Parathyroid adenoma (tissue), 2 donors: ENCODE data around the gene RNF144A.

ENCODE experiments used
- H2AFZ ChIP-seq: fragments of 300-600 bp; sonication (generic); one replicate; pipeline ENCODE4 v1.7.0; 2017; ENCODE audit warnings: antibody characterized with exemption, mild to moderate bottlenecking
- H3K27ac ChIP-seq: fragments of 300-600 bp; sonication (generic); one replicate; pipeline ENCODE4 v1.7.0; 2017
- H3K27me3 ChIP-seq: fragments of 300-600 bp; sonication (generic); one replicate; pipeline ENCODE4 v1.7.0; 2017; ENCODE audit warnings: low read length; ENCODE audit not compliant: control insufficient read depth, insufficient read depth
- H3K36me3 ChIP-seq: fragments of 300-600 bp; sonication (generic); one replicate; pipeline ENCODE4 v1.7.0; 2017; ENCODE audit warnings: low read length; ENCODE audit not compliant: control insufficient read depth, insufficient read depth
- H3K4me1 ChIP-seq: fragments of 300-600 bp; sonication (generic); one replicate; pipeline ENCODE4 v1.7.0; 2017; ENCODE audit warnings: control low read depth
- H3K4me2 ChIP-seq: fragments of 300-600 bp; sonication (generic); one replicate; pipeline ENCODE4 v1.7.0; 2017; ENCODE audit warnings: low read length
- H3K4me3 ChIP-seq: fragments of 300-600 bp; sonication (generic); one replicate; pipeline ENCODE4 v1.7.0; 2017; ENCODE audit warnings: low read depth, low read length
- H3K79me2 ChIP-seq: fragments of 300-600 bp; sonication (generic); one replicate; pipeline ENCODE4 v1.7.0; 2017; ENCODE audit warnings: control low read depth
- H3K9ac ChIP-seq: fragments of 300-600 bp; sonication (generic); one replicate; pipeline ENCODE4 v1.7.0; 2017; ENCODE audit warnings: mild to moderate bottlenecking
- H3K9me3 ChIP-seq: fragments of 300-600 bp; sonication (generic); one replicate; pipeline ENCODE4 v1.7.0; 2017; ENCODE audit warnings: low read length; ENCODE audit not compliant: control insufficient read depth
- TF ChIP-seq, protein P1 (sequence below): fragments of 300-600 bp; sonication (generic); IDR thresholded peaks from one replicate; pipeline ENCODE4 v1.7.0; 2017; ENCODE audit warnings: antibody characterized with exemption, mild to moderate bottlenecking
- donor health status: primary hyperparathyroidism.

RNF144A gene

DNA sequence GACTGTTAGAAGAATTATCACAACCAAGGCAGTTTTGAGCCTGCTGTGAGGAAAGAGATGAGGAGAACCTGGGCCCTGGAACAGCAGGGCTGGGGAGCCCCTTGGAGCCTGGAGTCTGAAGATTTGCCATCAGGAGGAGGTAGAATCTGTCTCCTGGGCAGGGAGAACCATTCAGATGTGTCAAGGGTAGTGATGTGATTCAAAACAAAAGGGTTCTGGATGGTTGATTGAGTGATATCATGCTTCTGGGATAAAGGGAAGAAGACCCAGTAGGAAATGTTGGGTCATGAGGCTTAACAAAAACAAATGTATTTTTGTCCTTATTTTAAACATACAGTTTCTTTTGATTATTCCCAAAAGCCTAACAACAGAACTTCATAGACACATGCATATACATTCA, 28.6 kb downstream of the RNF144A start:
- no peak overlapping the region for H3K9ac ChIP-seq
- H3K36me3 ChIP-seq: no peaks in the 10 kb centered on the region
- no peak overlapping the region for H3K27ac ChIP-seq
- no peaks in the 10 kb centered on the region for H3K4me1 ChIP-seq
- no peaks in the 10 kb centered on the region for H3K9me3 ChIP-seq
- TF ChIP-seq, protein P1, sequence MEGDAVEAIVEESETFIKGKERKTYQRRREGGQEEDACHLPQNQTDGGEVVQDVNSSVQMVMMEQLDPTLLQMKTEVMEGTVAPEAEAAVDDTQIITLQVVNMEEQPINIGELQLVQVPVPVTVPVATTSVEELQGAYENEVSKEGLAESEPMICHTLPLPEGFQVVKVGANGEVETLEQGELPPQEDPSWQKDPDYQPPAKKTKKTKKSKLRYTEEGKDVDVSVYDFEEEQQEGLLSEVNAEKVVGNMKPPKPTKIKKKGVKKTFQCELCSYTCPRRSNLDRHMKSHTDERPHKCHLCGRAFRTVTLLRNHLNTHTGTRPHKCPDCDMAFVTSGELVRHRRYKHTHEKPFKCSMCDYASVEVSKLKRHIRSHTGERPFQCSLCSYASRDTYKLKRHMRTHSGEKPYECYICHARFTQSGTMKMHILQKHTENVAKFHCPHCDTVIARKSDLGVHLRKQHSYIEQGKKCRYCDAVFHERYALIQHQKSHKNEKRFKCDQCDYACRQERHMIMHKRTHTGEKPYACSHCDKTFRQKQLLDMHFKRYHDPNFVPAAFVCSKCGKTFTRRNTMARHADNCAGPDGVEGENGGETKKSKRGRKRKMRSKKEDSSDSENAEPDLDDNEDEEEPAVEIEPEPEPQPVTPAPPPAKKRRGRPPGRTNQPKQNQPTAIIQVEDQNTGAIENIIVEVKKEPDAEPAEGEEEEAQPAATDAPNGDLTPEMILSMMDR: no peak
- no peak overlapping the region for H2AFZ ChIP-seq
- H3K4me3 ChIP-seq: no peak overlapping the region
- peaks cover 14% of the 10 kb centered on the region for H3K79me2 ChIP-seq
- H3K27me3 ChIP-seq: no peaks in the 10 kb centered on the region
- no peak overlapping the region for H3K4me2 ChIP-seq

DNA sequence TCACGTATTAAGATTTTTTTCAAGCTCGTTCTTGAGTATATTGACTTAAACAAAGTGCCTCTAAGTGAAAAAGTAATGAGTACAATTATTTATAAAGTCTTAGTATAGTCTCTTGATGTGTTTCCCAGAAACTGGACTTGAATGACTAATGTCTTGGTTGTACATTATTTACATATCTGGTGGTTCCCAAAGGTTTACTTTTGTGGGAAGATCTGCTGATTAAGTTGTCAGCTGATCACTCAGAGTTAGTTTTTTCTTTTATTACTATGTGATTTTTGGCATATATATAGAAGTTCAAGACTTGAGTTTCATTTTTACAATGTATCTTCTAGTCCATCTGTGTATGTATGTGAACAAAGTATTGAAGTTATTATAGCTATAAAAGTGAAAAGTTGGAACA, 29.5 kb downstream of the RNF144A start:
- TF ChIP-seq, protein P1: no peak
- H3K36me3 ChIP-seq: no peaks in the 10 kb centered on the region
- no peak overlapping the region for H3K4me3 ChIP-seq
- no peaks in the 10 kb centered on the region for H3K9me3 ChIP-seq
- H3K4me2 ChIP-seq: no peak overlapping the region
- H3K9ac ChIP-seq: no peak overlapping the region
- no peak overlapping the region for H3K27ac ChIP-seq
- H3K4me1 ChIP-seq: no peaks in the 10 kb centered on the region
- H3K79me2 ChIP-seq: peaks cover 7% of the 10 kb centered on the region
- H2AFZ ChIP-seq: no peak overlapping the region
- H3K27me3 ChIP-seq: no peaks in the 10 kb centered on the region

DNA sequence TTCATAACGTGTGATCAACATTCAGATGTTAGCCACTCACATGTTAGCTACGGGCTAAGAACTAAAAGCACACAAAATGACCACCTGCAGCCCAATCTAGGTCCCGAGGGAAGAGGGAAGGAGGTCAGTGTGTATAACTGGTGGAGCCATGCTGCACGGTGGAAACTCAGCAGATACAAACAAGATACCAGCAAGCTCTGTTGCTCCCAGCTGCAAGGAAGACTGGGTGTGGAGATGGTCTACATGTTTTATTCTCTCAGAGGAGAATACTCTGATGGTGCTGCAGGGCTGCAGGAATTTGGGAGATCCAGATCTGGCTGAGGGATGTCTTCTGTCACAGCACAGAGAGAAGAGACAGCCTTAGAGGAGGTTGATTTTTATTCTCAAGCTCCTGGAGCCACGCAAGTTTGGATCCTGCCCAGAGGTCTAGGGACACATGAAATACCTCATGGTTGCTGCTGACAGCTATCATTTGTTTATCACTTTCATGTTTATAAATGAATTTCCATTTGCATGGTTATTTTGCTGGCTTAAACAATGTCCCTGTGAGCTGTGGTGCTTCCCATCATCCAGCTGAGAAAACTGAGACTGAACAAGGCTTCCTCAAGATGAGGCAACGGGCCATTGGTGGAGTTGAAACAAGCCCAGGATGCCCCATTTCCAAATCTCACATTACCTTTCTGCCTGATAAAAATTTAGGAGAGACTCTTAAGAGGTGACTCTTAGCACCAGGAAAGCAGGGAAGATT, 30.9 kb downstream of the RNF144A start:
- no peak overlapping the region for H3K4me3 ChIP-seq
- H3K9ac ChIP-seq: no peak overlapping the region
- no peak overlapping the region for H3K27ac ChIP-seq
- H2AFZ ChIP-seq: no peak overlapping the region
- no peaks in the 10 kb centered on the region for H3K27me3 ChIP-seq
- H3K36me3 ChIP-seq: no peaks in the 10 kb centered on the region
- H3K4me1 ChIP-seq: no peaks in the 10 kb centered on the region
- no peaks in the 10 kb centered on the region for H3K9me3 ChIP-seq
- no peaks in the 10 kb centered on the region for H3K79me2 ChIP-seq
- TF ChIP-seq, protein P1: no peak
- H3K4me2 ChIP-seq: no peak overlapping the region

DNA sequence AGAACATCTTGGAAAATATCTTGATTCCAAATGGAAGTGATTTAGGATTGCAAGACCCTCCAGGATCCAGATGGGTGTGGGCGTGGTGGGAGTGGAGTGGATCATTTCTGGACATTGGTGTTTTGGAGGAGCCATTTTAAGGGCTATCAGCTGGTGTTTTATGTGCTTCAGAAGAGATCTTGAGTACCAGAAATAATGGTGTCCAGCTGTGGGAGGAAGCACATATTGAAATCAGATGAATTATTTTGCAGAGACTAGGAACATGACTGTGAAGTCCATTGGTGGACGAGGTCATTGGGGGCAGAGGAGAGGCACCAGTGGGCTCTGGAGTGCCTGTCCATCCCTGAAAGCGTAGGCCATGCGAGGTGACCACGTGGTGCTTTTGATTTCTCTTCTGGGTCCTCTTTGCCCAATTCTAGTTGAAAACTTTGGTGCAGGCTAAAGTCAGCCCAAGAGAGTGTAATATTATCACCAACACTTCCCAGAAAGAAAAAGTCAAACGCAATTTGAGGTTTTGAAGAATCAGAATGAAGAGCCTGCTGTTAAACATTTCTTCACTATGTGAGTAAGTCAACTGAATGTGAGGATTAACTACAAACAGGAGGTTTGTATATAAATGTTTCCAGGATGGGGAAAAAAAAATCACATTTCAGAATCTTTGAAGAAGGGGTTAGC, 31.6 kb downstream of the RNF144A start:
- TF ChIP-seq, protein P1: no peak
- Histone ChIP-seq H3K27ac (no peak overlapping the region), H3K9ac (no peak overlapping the region)

DNA sequence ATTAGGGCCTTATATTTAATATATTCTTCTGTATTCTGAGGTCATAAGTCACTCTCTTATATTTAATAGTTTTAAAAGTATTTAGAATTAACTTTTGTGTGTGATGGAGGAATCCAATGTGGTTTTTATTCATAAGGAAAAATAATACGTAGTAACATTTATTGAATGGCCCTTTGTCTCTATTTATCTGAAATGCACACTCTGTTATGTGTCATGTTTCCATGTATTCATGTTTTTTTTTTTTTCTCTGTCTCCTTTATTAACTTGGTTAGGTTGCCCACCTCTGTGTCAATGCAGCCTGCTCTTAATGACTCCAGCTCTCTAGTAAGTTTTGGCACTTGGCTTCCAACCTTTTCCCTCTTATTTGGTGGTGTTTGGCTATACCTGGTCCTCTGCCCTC, 33.8 kb downstream of the RNF144A start:
- TF ChIP-seq, protein P1: no peak
- H3K4me3 ChIP-seq: no peak overlapping the region

More for the DNA sequence above, 31.6 kb downstream of the RNF144A start:
- Histone ChIP-seq H3K4me3 (no peak overlapping the region), H3K9me3 (no peaks in the 10 kb centered on the region), H3K79me2 (no peaks in the 10 kb centered on the region), H3K36me3 (no peaks in the 10 kb centered on the region), H3K27me3 (no peaks in the 10 kb centered on the region), H3K4me1 (no peaks in the 10 kb centered on the region), H2AFZ (no peak overlapping the region), H3K4me2 (no peak overlapping the region)

More for the DNA sequence above, 33.8 kb downstream of the RNF144A start:
- Histone ChIP-seq H3K27ac (no peak overlapping the region), H2AFZ (no peak overlapping the region), H3K4me1 (no peaks in the 10 kb centered on the region), H3K9ac (no peak overlapping the region), H3K4me2 (no peak overlapping the region), H3K9me3 (no peaks in the 10 kb centered on the region), H3K36me3 (no peaks in the 10 kb centered on the region), H3K79me2 (peaks cover 8% of the 10 kb centered on the region), H3K27me3 (no peaks in the 10 kb centered on the region)
